Upper lobe of left lung (tissue), 4 donors: ENCODE results near the gene COG7.

Experiments
- CTCF ChIP-seq, 6 experiments: fragments of 450-650 bp in 4 of 6; fragments of 200-600 bp in 2 of 6; sonication (generic) in 2 of 6; IDR thresholded peaks; one replicate each; pipeline ENCODE4 v1.5.1; 2016 to 2019; ENCODE audit warnings: antibody characterized with exemption in 6 of 6
- EP300 ChIP-seq, 4 donors: sonication (generic); formaldehyde crosslinking; IDR thresholded peaks; one replicate each; pipeline ENCODE4 v1.5.1; 2017; ENCODE audit warnings: antibody characterized with exemption in 4 of 4, control low read depth in 2 of 4
- POLR2A ChIP-seq, 4 donors: fragments of 450-650 bp; IDR thresholded peaks; one replicate each; pipeline ENCODE4 v1.5.1; 2016 to 2017; ENCODE audit warnings: antibody characterized with exemption in 4 of 4, mild to moderate bottlenecking in 2 of 4

GRCh38 chr16:23371368-23371767, 81.6 kb downstream of the COG7 start:
- TF ChIP-seq CTCF (IDR thresholded peaks at IDR 0.05) (no peak), POLR2A (IDR thresholded peaks at IDR 0.05) (no peak), EP300 (IDR thresholded peaks at IDR 0.05) (no peak)
